HG03469 (cell line): ENCODE results near the gene MYO5C.
"Not testable (repeated sequence)": the region's sequence is repeated elsewhere in the genome, so short reads cannot be mapped to it uniquely, and the experiment has no call there.

Experiments used
- ATAC-seq: cut with Tn5 transposase; IDR thresholded peaks from one replicate; pipeline ENCODE4 v1.9.1; 2021; ENCODE audit warnings: mild to moderate bottlenecking, moderate library complexity, moderate number of reproducible peaks; ENCODE audit not compliant: unreplicated experiment

Gene MYO5C

GRCh38 chr15:52307847-52308246, 12.2 kb upstream of the MYO5C start:
- ATAC-seq, result no peak

- no peak for ATAC-seq
Measured at GRCh38 chr15:52306270-52306669, 10.7 kb upstream of the MYO5C start.

DNA sequence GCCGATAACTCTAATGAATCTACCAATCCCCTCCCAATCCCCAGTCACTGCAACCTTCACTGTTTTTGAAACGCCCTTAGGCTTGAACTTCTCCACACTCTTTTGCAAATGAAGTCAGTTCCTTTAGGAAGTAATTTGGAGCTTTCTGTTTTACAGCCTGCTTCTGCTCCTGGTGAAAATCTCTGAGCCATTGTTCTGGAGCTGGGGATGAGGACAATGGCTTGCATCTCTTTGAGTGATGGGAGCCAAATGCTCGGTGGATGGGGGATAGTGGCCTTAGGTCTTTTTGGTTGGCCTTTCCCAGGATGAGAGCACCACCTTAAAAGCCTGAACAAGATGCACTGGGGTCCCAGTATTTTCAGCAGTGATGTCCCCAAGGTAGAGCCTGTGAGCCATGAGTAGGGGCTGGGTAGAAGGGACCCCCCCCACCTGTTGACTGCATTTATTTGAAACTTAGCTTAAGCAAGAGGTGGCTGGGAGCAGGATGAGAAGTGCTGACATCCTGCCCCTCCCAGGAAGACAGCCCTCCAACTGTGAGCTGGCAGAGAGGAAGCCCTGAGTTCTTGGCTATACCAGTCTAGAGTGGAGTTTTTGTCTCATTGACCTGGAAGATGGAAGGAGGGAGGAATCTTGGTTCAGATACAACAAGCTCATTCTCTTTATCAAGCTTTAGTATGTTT, 7.6 kb upstream of the MYO5C start:
- ATAC-seq, result no peak

- ATAC-seq, result no peak
Measured at GRCh38 chr15:52301265-52301847, 5.8 kb upstream of the MYO5C start.

- ATAC-seq, result no peak
Measured at GRCh38 chr15:52294881-52295420, 653 bp downstream of the MYO5C start.

DNA sequence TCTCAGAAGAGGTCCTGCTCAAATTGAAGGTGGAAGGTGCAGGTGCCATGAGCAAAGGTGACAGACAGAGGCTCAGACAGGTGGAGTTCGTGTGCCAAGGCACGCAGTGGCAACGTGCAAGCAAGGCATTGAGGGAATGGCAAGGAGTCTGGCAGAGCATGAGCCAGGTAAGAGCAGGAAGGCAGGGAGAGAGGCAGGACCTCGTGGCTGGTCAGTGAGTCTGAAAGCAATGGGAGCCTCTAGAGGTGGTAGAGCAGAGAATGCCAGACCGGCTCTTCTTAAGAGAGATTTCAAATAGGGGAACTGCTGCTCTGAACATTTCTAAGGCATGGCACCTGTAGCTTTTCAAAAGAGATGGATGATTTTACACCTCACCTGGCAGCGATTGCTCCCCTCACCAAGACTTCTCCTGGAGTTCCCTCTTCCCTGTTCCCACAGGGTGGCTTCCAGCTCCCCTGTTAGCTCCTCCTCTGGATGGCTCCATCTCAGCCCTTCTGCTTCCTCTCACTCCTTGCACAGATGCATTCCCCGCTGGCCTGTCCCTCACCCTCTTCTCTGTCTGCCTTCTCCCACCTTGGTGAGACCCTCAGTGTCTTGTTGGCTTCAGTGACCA, 2.7 kb downstream of the MYO5C start:
- no peak for ATAC-seq

DNA sequence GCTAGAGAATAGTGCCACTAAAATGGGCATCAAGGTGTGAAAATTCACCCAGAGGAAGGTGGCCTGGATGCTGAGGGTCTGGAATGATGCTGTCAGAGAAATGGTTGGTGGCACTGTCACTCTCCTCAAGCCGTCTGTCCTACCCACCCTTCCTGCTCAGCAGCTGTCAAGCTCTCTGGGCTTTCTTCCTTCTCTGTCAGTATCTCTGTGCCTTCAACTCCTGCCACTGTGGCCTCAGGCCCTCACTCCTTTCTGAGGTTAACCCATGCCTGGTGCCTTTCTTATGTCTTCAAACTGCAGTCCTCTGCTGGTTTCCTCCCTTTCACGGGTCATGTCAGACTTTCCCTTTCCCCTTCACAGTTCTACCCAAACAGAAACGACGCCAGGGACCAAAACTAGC, 4.4 kb downstream of the MYO5C start:
- no peak for ATAC-seq

DNA sequence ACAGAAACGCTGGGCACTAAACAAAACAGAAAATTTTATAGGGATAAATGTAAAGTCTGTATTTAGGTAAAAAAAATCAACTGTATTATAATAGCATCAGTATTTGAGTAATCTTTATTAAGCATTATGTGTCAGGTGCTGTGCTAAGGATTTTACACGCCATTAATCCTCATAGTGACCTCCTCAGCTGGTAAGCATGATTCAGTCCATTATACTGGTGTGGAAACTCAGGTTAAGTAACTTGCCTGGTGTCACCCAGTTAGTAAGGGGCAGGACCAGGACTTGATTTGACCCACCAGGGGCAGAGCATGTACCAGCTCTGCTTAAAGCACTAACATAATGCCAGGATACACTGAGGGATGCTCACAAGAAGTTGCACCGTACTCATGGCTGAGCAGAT, 4.8 kb downstream of the MYO5C start:
- no peak for ATAC-seq

DNA sequence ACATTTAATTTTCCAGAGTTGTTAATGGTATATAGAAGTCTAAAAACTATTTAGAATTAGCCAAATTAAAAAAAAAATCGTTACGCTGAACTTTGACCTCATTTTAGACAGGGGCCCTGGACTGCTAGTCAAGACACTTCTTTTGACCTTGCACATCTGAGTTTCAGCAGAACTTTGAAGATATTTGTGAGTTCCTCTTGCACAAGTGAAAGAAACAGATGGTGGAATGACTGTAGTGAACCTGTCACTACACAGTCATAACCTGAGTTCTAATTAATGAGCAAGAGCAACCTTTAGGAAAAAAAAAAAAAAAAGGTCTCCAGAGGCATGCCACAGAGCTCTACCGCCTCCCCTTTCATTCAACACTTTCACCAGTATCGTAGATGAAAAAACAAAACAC, 5.3 kb downstream of the MYO5C start:
- ATAC-seq, result peak; percentile 63

DNA sequence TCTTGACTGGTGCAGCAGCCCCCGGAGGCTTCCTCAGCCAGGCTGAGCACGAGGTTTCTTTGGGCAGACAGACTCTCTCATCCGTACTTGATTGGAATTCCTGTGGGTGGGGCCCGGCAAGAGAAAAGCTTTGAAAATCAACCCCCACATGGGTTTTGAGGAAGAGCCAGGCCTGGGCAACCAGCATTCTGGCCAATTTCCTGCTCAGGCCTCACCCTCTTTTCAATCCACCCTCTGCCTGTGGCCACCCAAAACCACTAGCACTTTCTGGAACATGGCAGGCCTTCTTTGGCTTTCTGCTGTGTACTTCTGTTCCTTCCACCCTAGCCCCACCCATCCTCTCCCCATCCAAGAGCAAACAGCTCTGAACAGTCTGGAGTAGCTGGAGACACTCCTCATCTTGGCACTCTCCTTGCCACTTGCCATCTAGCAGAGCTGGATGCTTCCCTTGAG, 5.9 kb downstream of the MYO5C start:
- ATAC-seq, result no peak

DNA sequence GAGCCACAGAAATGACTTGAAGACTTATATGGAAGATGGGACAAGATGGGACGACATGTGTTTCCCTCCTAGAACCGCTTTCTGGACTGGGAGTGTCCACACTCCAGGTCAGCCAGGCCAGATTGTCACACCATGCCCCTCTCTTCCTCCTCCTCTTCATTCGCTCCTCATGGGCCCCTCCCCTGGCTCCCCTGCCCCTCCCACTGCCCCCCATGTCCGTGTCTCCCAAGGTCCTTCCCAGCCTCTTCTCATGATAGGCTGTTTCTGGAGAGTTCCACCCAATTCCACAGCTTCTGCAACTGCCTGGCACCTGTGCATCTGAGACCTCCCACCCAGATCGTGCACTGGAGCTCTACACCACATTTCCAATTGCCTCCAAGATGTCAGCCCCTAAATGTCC, 6.6 kb downstream of the MYO5C start:
- ATAC-seq, result no peak

DNA sequence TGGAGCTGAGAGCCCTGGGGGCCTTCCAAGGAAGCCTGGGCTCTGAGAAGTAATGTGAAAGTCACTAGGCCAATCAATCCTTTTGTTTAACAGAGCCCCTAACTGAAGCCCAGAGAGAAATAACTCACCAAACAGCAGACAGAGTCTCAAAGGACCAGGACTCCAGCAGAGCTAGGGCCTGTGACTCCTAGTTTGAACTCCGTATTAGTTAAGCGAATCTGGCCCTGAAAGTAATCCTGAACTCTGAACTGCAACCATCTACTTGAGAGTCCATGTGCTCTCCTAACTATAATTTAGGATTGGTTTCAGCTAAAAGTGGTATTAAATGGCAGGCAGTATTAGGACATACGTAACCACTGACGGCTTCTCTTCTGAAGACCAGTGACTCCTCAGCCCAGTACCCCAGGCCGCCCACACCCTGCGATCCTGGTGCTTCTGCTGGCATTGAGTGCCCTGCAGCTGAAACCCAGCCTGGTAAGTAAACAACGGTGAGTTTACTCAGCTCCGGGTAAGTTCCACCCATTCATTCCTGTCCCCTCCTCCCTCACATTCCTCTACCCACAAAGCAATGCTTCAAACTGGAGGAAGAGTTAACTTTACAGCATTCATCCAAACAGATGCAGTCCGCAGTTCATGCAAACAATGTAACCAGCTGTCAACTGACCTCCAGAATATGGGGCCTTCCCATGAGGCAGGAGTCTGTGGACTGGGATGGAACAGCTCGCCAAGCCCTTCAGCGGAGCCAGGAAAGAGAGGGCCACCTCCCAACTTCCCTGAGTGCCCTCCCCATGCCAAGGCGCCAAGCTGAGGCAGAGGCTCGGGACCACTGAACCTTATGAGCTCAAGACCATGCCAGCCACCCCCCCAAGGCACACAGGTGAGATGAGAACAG, 7.3 kb downstream of the MYO5C start:
- ATAC-seq, result no peak

- ATAC-seq, result no peak
Measured at GRCh38 chr15:52287114-52287513, 8.5 kb downstream of the MYO5C start.

GRCh38 chr15:52285941-52286340, 9.7 kb downstream of the MYO5C start:
- ATAC-seq, result not testable (repeated sequence)

GRCh38 chr15:52284164-52284563, 11.4 kb downstream of the MYO5C start:
- ATAC-seq, result no peak

DNA sequence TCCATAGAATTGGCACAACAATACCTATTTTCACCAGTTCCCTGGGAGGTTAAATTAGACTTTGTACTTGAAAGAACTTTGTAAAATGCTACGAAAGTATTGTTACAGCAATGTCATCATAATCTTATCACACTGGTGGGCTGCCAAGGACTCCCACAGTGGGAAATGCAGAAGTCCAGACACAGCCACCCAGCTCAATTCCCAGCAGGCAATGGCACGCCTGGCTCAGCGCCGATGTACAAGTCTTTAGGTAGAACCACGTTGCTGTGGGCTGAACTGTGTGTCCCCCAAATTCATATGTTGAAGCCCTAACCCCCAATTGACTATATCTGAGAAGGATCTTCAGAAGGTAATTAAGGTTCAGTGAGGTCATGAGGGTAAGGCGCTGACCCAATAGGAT, 12.3 kb downstream of the MYO5C start:
- no peak for ATAC-seq

DNA sequence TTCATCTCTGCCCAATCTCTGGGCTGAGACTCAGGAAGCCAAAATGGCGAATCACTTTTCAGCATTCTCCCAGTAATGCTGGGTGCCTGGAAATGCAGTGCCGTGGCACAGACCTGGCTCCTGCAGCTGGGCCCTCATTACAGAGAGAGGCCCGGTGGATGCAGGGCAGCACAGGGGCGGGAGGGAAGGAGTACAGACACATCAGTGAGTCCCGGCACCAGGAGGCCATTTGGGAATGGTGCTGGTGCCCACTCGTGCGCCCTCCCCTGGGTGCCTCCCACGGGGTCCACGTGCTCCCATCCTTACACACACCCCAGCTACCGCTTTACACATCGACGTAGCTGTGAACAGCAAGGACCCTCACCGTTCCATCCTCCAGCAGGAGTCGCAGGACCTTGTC, 13.2 kb downstream of the MYO5C start:
- no peak for ATAC-seq

GRCh38 chr15:52281085-52282035, 14.2 kb downstream of the MYO5C start:
- ATAC-seq, result no peak

DNA sequence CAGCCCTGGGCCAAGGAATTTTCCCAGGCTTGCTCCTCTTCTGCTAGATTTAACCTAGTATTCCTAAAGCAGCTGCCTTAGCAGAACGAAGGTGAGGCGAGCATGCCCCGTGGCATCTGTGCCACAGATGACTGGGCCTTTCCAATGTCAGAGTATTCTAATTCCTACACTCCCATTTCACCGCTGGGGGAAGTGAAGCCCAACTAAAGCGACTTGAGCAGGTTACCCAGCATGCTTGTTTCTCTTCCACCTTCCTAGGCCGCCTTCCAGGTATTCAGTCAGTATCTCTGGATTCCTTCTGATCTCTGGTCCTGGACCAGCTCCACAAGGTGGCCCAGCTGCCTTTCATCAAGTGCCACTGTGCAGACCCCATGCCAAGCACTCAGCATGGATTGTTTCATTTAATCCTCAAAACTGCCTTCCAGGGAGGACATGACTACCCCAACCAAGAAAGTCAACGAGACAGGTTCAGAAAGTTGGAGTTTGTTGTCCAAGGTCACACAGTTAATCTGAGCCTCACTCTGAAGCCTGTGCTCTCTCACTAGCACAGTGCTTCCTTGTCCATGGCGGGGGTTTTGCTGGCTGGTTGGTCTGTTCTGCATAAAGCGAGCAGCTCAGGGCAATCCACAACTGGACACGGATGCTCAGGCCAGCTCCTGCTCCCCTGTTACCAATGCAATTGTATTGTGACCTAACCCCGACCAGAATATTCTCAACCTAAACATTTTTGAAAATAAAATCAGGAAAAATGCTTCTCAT, 15.1 kb downstream of the MYO5C start:
- ATAC-seq, result no peak
